ENCODE results near the gene PRKAG2. TPM values are rescaled to one million over a fixed set of nuclear protein-coding genes. Genes with fewer than 3 reads are reported as not detected.
"Not testable (repeated sequence)": the region's sequence is repeated elsewhere in the genome, so short reads cannot be mapped to it uniquely, and the experiment has no call there.

Gene PRKAG2
- total RNA-seq, 1 donor from 2014 or later: 13.5 TPM

DNA sequence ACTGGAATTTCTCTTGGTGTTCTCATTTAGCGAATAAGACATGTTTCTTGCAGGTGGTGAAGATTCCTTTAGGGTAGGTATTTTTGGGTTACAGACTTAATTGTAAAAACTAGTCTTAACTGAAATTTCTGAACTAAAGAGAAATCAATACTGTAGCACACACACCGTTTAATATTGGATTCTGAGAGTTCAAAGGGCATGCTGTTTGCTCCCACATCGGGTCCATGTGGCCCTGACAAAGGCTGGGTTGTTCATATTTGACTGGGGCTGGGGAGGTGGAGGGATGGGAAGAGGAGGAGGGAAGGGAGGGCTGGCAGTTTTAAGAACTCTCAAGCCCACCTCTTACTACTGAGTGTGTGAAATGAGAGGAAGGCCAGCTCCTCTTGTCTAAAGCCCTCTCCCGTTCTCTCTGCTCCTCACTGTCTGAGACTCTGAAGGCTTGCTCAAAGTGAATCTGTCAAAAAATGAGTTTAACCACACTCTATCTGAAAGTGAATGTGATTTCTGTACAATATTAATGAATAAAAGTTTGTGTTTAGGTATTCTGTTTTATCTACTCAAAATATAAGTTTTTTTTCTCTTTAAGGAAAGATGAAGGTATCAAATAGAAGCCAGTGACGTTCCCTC lies 317.2 kb downstream of the PRKAG2 start:
- no peak for DNase-seq (ENCODE audit: low read depth in 2 of 2)

DNA sequence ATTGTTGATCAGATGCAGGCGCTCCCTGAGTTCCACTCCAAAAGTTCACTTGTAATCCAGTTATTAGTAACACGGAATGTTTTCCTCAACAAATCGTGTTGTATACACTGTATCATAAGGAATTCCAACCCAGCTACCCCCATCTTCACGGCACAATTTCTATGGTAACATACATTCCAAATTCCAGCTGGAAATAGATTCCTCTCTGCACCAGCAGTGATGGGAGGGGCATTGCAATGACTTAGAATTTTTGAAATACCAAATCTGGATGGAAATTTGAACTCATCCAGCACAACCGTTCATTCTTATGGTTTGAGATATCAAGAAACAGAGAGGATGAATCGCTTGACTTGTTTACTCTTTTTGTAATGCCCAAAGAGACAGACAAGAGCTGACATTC lies 318.3 kb downstream of the PRKAG2 start:
- no peak for DNase-seq (ENCODE audit: low read depth in 2 of 2)

- no peak for DNase-seq (ENCODE audit: low read depth in 2 of 2)
Measured at GRCh38 chr7:151556592-151556991, 320.3 kb downstream of the PRKAG2 start.

GRCh38 chr7:151553356-151553755 lies 323.6 kb downstream of the PRKAG2 start:
- DNase-seq (ENCODE audit: low read depth in 2 of 2): peak in 1 of 2 donors; percentile 39

GRCh38 chr7:151552352-151553028 lies 324.4 kb downstream of the PRKAG2 start:
- DNase-seq (ENCODE audit: low read depth in 2 of 2): peak in 1 of 2 donors; percentile 20

GRCh38 chr7:151551820-151552219 lies 325.1 kb downstream of the PRKAG2 start:
- no peak for DNase-seq (ENCODE audit: low read depth in 2 of 2)

DNA sequence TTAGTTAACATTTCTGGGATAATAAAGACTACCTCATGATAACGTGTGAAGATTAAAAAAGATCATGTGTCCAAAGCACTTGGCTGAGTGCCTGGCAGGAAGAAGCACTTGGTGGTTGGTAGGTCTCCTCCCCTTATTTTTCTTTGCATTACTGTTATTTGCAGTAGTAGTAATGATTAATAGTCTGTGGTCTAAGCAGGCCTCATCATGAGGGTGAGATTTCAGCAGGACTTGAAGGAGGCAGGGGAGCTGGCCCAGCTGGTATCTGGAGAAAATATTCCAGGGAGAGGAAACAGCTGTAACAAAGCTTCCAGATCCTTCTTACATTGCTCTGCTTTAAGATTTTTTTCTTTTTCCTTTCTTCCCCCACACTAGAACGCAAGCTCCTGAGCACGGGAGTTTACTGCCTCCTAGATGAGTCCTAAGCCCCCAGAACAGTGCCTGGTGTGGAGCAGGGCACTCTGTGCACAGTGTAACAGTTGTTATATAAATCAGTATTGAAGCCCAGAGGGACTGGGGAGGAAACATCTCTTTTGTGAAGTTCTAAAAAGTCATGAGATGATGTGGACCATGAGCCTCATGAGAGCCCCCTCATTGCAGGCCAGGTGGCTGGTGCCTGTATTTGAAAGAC lies 326.1 kb downstream of the PRKAG2 start:
- peak; percentile 79 to 83 for DNase-seq (ENCODE audit: low read depth in 2 of 2)

GRCh38 chr7:151549644-151550043 lies 327.3 kb downstream of the PRKAG2 start:
- DNase-seq (ENCODE audit: low read depth in 2 of 2): no peak

DNA sequence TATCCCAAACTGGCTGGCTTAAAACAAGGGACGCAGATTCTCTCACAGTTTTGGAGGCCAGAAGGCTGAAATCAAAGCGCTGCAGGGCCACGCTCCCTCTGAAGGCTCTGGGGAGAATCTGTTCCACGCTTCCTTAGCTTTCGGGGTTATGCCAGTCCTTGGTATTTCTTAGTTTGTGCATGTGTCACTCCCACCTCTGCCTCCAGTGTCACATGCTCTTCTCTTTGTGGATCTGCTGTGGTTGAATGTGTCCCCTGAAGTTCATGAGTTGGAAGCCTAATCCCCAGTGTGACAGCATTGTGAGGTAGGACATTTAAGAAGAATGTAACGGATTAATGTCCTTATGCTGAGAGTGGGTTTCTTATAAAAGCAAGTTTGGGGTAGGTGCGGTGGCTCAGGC lies 327.8 kb downstream of the PRKAG2 start:
- DNase-seq (ENCODE audit: low read depth in 2 of 2): no peak

GRCh38 chr7:151544183-151544582 lies 332.7 kb downstream of the PRKAG2 start:
- DNase-seq (ENCODE audit: low read depth in 2 of 2): no peak

GRCh38 chr7:151542606-151543130 lies 334.2 kb downstream of the PRKAG2 start:
- DNase-seq (ENCODE audit: low read depth in 2 of 2): no peak

- no peak for DNase-seq (ENCODE audit: low read depth in 2 of 2)
Measured at GRCh38 chr7:151541709-151542499, 335.0 kb downstream of the PRKAG2 start.

DNA sequence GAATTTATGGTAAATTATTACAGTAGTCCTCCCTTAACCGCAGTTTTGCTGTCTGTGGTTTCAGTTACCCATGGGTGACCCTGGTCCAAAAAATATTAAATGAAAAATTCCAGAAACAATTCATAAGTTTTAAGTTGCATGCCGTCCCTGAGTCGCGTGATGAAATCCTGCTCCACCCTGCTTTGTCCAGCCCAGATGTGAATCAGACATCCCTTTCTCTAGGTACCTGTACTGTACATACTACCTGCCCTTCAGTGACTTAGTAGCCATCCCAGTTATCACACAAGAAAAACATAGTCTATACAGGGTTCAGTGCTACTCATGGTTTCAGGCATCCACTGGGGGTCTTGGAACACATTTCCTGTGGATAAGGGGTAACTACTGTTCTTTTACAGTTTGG lies 336.8 kb downstream of the PRKAG2 start:
- DNase-seq (ENCODE audit: low read depth in 2 of 2): no peak

- no peak for DNase-seq (ENCODE audit: low read depth in 2 of 2)
Measured at GRCh38 chr7:151539088-151539671, 337.7 kb downstream of the PRKAG2 start.

- no peak for DNase-seq (ENCODE audit: low read depth in 2 of 2)
Measured at GRCh38 chr7:151537818-151538561, 338.9 kb downstream of the PRKAG2 start.

DNA sequence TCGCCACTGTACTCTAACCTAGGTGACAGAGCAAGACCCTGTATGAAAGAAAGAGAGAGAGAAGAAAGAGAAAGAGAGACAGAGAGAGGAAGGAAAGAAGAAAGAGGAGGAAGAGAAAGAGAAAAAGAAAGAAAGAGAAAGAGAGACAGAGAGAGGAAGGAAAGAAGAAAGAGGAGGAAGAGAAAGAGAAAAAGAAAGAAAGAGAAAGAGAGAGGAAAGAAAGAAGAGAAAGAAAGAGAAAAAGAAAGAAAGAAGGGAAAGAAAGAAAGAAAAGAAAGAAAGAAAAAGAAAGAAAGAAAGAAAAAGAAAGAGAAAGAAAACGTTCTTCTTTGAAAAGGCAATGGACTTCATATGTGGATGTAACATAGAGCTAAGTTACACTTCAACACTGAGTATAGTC lies 340.7 kb downstream of the PRKAG2 start:
- not testable (repeated sequence) for DNase-seq (ENCODE audit: low read depth in 2 of 2)

- DNase-seq (ENCODE audit: low read depth in 2 of 2): no peak
Measured at GRCh38 chr7:151529842-151530241, 347.1 kb downstream of the PRKAG2 start.

DNA sequence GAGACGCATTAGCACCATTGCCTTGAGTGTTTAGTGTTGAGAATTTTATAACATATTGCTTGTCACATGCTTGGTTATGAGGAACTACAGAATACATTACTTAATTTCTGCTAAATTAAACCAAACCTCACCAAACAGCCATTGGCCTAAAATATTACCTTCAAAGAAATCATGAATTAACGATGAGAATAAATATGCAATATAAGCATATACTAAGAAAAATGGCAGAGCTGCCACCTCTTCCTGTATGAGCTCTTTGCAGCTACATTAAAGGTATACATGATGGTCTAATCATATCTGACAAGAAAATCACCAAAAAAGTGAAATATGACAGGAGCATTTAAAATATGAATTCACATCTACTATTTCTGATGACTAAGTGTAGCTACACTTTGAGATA lies 352.1 kb downstream of the PRKAG2 start:
- DNase-seq (ENCODE audit: low read depth in 2 of 2): no peak

DNA sequence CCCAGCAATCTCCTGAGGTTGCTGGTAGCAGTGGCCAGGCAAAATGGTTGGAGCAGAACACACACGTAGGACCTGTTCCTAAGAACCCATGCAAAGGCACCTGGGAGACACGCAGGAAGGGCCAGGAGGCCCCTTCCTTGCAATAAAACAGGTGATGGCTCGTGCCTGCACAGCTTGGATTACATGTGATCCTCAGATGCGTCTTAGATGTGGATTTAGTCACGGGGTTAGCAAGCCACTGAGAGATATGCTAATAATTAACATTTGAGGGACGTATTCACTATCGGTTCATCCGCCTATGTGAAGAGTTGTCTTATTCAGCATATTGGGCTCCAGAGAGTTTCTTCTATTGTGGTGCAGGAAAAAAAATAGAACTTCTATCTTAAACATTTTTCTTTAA lies 352.6 kb downstream of the PRKAG2 start:
- DNase-seq (ENCODE audit: low read depth in 2 of 2): no peak

DNA sequence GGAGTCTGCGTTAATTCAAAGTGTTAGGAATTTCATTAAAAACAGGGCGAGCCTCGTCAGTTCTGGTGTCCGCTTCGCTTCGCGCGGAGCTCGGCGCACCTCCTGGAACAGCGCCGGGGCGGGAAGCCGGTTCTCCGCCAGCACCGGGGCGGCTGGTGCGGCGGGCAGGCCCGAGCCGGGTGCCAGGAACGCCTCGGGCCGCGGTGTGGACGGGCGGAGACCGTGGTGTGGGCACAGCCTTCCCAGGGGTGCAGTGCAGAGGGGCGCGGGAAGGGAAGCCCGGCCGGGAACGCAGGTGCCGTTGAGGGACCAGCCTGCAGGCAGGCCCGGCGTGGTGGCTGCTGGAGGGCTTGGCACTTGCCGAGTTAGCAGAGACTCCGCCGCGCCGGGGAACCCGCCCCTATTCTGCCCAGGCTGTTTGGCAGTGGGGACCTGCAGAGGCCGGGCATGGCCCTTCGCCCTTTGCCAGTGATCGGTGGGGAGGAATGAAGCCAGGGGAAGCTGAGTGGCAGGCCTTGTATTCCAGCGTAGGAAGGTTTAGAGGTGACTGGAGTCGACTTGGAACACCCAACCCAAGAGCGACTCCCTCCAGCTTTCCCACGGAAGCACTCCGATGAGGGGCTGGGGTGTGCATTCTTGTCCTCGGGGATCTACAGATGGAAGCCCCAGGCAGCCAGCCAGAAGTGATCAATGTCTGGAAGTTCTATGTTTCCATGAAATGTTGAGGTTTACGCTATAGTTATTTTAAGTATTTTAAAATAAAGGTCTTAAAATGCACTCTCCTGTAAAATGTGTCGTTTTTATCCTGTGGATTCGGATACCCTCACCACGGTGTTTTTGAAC lies 356.3 kb downstream of the PRKAG2 start:
- peak in 1 of 2 donors; percentile 37 for DNase-seq (ENCODE audit: low read depth in 2 of 2)
